ENCODE measurements around the gene NACC2.
"Not testable (repeated sequence)": the region's sequence is repeated elsewhere in the genome, so short reads cannot be mapped to it uniquely, and the experiment has no call there.

DNA sequence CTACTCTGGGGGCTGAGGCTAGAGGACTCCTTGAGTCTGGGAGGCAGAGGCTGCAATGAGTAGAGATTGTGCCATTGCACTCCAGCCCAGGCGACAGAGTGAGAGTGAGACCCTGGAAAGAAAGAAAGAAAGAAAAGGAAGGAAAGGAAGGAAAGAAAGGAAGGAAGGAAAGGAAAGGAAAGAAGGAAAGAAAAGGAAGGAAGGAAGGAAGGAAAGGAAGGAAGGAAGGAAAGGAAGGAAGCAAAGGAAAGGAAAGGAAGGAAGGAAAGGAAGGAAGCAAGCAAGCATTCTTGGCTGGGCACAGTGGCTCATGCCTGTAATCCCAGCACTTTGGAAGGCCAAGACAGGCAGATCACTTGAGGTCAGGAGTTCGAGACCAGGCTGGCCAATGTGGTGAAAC lies 54.2 kb downstream of the NACC2 start:
- TF ChIP-seq, protein P1, sequence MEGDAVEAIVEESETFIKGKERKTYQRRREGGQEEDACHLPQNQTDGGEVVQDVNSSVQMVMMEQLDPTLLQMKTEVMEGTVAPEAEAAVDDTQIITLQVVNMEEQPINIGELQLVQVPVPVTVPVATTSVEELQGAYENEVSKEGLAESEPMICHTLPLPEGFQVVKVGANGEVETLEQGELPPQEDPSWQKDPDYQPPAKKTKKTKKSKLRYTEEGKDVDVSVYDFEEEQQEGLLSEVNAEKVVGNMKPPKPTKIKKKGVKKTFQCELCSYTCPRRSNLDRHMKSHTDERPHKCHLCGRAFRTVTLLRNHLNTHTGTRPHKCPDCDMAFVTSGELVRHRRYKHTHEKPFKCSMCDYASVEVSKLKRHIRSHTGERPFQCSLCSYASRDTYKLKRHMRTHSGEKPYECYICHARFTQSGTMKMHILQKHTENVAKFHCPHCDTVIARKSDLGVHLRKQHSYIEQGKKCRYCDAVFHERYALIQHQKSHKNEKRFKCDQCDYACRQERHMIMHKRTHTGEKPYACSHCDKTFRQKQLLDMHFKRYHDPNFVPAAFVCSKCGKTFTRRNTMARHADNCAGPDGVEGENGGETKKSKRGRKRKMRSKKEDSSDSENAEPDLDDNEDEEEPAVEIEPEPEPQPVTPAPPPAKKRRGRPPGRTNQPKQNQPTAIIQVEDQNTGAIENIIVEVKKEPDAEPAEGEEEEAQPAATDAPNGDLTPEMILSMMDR (IDR thresholded peaks at IDR 0.05): not testable (repeated sequence)
- TF ChIP-seq POLR2AphosphoS5 (IDR thresholded peaks at IDR 0.05): not testable (repeated sequence)

Data from prostate gland (tissue), 2 donors.